ENCODE measurements around the gene DGKZ. TPM values are rescaled to one million over a fixed set of nuclear protein-coding genes. Genes with fewer than 3 reads are reported as not detected.
"Not testable (repeated sequence)": the region's sequence is repeated elsewhere in the genome, so short reads cannot be mapped to it uniquely, and the experiment has no call there.

The DGKZ gene
- total and polyA plus RNA-seq, 2 experiments from 2014 or later, result 45.1 to 170 TPM

- TF ChIP-seq REST (IDR thresholded peaks at IDR 0.05; ENCODE audit: unreplicated experiment) (no peak), EZH2 (IDR thresholded peaks at IDR 0.05; ENCODE audit: low read depth, unreplicated experiment) (no peak), STAT1 (IDR thresholded peaks at IDR 0.05; ENCODE audit: unreplicated experiment) (no peak)
- TF ChIP-seq, protein P1, sequence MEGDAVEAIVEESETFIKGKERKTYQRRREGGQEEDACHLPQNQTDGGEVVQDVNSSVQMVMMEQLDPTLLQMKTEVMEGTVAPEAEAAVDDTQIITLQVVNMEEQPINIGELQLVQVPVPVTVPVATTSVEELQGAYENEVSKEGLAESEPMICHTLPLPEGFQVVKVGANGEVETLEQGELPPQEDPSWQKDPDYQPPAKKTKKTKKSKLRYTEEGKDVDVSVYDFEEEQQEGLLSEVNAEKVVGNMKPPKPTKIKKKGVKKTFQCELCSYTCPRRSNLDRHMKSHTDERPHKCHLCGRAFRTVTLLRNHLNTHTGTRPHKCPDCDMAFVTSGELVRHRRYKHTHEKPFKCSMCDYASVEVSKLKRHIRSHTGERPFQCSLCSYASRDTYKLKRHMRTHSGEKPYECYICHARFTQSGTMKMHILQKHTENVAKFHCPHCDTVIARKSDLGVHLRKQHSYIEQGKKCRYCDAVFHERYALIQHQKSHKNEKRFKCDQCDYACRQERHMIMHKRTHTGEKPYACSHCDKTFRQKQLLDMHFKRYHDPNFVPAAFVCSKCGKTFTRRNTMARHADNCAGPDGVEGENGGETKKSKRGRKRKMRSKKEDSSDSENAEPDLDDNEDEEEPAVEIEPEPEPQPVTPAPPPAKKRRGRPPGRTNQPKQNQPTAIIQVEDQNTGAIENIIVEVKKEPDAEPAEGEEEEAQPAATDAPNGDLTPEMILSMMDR (conservative IDR thresholded peaks at IDR 0.05; ENCODE audit: low read depth in 2 of 2), result no peak
Observed at GRCh38 chr11:46300270-46300669, 47.0 kb upstream of the DGKZ start (continued).

DNA sequence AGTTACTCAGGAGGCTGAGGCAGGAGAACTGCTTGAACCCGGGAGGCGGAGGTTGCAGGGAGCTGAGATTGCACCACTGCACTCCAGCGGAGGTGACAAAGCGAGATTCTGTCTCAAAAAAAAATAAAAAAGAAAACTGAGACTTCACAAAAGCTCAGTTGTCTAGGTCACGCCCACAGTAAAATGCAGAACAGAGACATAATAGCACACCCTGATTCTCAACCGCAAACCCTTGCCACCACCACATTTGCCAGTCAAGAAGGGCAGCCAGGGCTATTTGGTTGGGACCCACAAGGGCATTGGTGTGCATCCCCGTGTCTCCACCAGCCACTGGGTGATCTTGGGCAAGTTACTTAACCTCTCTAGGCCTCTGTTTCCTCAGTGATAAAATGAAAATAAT, 44.4 kb upstream of the DGKZ start:
- Histone ChIP-seq H3K27ac (ENCODE audit: low read depth) (no peak overlapping the region), H4K20me1 (replicated peaks; ENCODE audit: insufficient read depth) (no peaks in the 10 kb centered on the region; the same call in 1 of the 2 replicates), H3K4me3 (no peak overlapping the region), H3K4me2 (no peak overlapping the region), H3K27me3 (ENCODE audit: insufficient read depth) (no peaks in the 10 kb centered on the region), H3K4me1 (ENCODE audit: insufficient read depth) (peaks cover 4% of the 10 kb centered on the region), H3F3A (replicated peaks; ENCODE audit: low read depth) (0 out of 2 replicates have a peak, but pooled peaks cover 4% of the 10 kb centered on the region), H3K79me2 (replicated peaks; ENCODE audit: insufficient read depth) (no peaks in the 10 kb centered on the region), H2AFZ (no peak overlapping the region), H3K9me2 (ENCODE audit: insufficient read depth) (no peaks in the 10 kb centered on the region), H3K36me3 (ENCODE audit: insufficient read depth) (no peaks in the 10 kb centered on the region)
- no peak for DNase-seq (ENCODE audit: low spot score)
- peaks cover 4% of the 10 kb centered on the region for H3K27me3 Mint-ChIP-seq (ENCODE audit: insufficient read depth, low read depth, poor library complexity)
- TF ChIP-seq NANOG (IDR thresholded peaks at IDR 0.05; ENCODE audit: borderline replicate concordance), result no peak
- TF ChIP-seq, protein P2, sequence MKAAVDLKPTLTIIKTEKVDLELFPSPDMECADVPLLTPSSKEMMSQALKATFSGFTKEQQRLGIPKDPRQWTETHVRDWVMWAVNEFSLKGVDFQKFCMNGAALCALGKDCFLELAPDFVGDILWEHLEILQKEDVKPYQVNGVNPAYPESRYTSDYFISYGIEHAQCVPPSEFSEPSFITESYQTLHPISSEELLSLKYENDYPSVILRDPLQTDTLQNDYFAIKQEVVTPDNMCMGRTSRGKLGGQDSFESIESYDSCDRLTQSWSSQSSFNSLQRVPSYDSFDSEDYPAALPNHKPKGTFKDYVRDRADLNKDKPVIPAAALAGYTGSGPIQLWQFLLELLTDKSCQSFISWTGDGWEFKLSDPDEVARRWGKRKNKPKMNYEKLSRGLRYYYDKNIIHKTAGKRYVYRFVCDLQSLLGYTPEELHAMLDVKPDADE (IDR thresholded peaks at IDR 0.05), result no peak
- no peak for TF ChIP-seq EZH2 (IDR thresholded peaks at IDR 0.05; ENCODE audit: low read depth, unreplicated experiment)
- TF ChIP-seq STAT1 (IDR thresholded peaks at IDR 0.05; ENCODE audit: unreplicated experiment), result no peak
- TF ChIP-seq ZNF331 (CRISPR knock-in tag; IDR thresholded peaks at IDR 0.05; ENCODE audit: low read depth), result no peak
- TF ChIP-seq, protein P1 (conservative IDR thresholded peaks at IDR 0.05; ENCODE audit: low read depth in 2 of 2), result no peak
- no peak for TF ChIP-seq CREB1 (CRISPR knock-in tag; IDR thresholded peaks at IDR 0.05; ENCODE audit: low read depth)
- no peak for TF ChIP-seq EZH2phosphoT487 (IDR thresholded peaks at IDR 0.05; ENCODE audit: unreplicated experiment)
- TF ChIP-seq REST (IDR thresholded peaks at IDR 0.05; ENCODE audit: unreplicated experiment), result no peak
- no peak for TF ChIP-seq POLR2AphosphoS5 (IDR thresholded peaks at IDR 0.05; ENCODE audit: low read depth)
- ATAC-seq, result no peak
- peaks cover 16% of the 10 kb centered on the region for H3K4me1 Mint-ChIP-seq
- H3K27ac Mint-ChIP-seq, result no peak overlapping the region
- H3K4me3 Mint-ChIP-seq, result no peak overlapping the region
- no peaks in the 10 kb centered on the region for H3K9me3 Mint-ChIP-seq
- peaks cover 9% of the 10 kb centered on the region; the same call in 2 of the 3 replicates for H3K36me3 Mint-ChIP-seq (ENCODE audit: low read depth)

DNA sequence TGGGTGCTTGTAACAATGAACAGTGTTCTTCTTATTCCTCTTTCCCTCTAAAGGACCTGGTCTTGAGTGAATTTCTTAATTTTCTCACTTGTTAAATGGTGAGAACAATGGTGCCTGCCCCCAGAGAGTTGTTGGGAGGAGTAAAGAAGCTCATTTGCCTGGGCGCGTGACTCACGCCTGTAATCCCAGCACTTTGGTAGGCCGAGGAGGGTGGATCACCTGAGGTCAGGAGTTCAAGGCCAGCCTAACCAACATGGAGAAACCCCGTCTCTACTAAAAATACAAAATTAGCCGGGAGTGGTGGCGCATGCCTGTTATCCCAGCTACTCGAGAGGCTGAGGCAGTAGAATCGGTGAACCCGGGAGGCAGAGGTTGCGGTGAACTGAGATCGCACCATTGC, 43.2 kb upstream of the DGKZ start:
- H3K79me2 ChIP-seq (replicated peaks; ENCODE audit: insufficient read depth); H3K27me3 ChIP-seq (ENCODE audit: insufficient read depth); H3K9me2 ChIP-seq (ENCODE audit: insufficient read depth); H2AFZ ChIP-seq; H3K27ac Mint-ChIP-seq; H3K4me3 Mint-ChIP-seq; H3K4me2 ChIP-seq; H3K36me3 Mint-ChIP-seq (ENCODE audit: low read depth); ATAC-seq; H3K9me3 Mint-ChIP-seq; H3K36me3 ChIP-seq (ENCODE audit: insufficient read depth); H4K20me1 ChIP-seq (replicated peaks; ENCODE audit: insufficient read depth); DNase-seq (ENCODE audit: low spot score); H3K27ac ChIP-seq (ENCODE audit: low read depth); H3F3A ChIP-seq (replicated peaks; ENCODE audit: low read depth); H3K4me3 ChIP-seq; H3K27me3 Mint-ChIP-seq (ENCODE audit: insufficient read depth, low read depth, poor library complexity): not testable (repeated sequence)
- peaks cover 16% of the 10 kb centered on the region for H3K4me1 Mint-ChIP-seq
- H3K4me1 ChIP-seq (ENCODE audit: insufficient read depth), result peaks cover 10% of the 10 kb centered on the region

Measured in GM23338 (cell line).